Peyer's patch (tissue), 4 donors: ENCODE measurements around the gene TMEM132C. TPM values are rescaled to one million over a fixed set of nuclear protein-coding genes. Genes with fewer than 3 reads are reported as not detected.

ENCODE experiments used
- DNase-seq, 3 donors: peaks; one replicate each; pipeline ENCODE4 v3.0.0-alpha.2; 2017 to 2019
- H3K27ac ChIP-seq, 4 donors: fragments of 200-600 bp; sonication (generic); one replicate each; pipeline ENCODE4 v1.5.1; 2016 to 2019
- H3K27me3 ChIP-seq, 2 donors: fragments of 200-600 bp; sonication (generic); one replicate each; pipeline ENCODE4 v1.5.1; 2019
- H3K36me3 ChIP-seq, 3 donors: fragments of 200-600 bp; sonication (generic); one replicate each; pipeline ENCODE4 v1.5.1; 2016 to 2019
- H3K4me1 ChIP-seq, 4 donors: fragments of 200-600 bp; sonication (generic); one replicate each; pipeline ENCODE4 v1.5.1; 2016 to 2019
- H3K4me3 ChIP-seq, 4 donors: fragments of 200-600 bp; sonication (generic); 1 replicate in 3 of 4; 2 replicates in 1 of 4; pipeline ENCODE4 v1.5.1; 2016 to 2019; ENCODE audit warnings: mild to moderate bottlenecking in 1 of 4
- H3K9me3 ChIP-seq, 4 donors: fragments of 200-600 bp; sonication (generic); one replicate each; pipeline ENCODE4 v1.5.1; 2016 to 2019; ENCODE audit warnings: mild to moderate bottlenecking in 1 of 4
- CTCF ChIP-seq, 6 experiments: fragments of 450-650 bp in 4 of 6; fragments of 200-600 bp in 2 of 6; sonication (generic) in 1 of 6; IDR thresholded peaks; one replicate each; pipeline ENCODE4 v1.5.1; 2017 to 2019; ENCODE audit warnings: antibody characterized with exemption in 6 of 6, mild to moderate bottlenecking in 3 of 6, moderate library complexity in 1 of 6
- POLR2A ChIP-seq, 2 donors: fragments of 450-650 bp; IDR thresholded peaks; one replicate each; pipeline ENCODE4 v1.5.1; 2017; ENCODE audit warnings: antibody characterized with exemption in 2 of 2, mild to moderate bottlenecking in 2 of 2, moderate library complexity in 2 of 2
- total RNA-seq, 4 donors: library from RNA; depleted of rRNA; stranded (reverse); fragments of >200 nt; gene quantifications; one replicate each; pipeline ENCODE4 v1.1.0, GENCODE V29; 2016

TMEM132C gene
- total RNA-seq, 4 donors from 2014 or later = 0.88 to 5.0 (median 2.0) TPM

DNA sequence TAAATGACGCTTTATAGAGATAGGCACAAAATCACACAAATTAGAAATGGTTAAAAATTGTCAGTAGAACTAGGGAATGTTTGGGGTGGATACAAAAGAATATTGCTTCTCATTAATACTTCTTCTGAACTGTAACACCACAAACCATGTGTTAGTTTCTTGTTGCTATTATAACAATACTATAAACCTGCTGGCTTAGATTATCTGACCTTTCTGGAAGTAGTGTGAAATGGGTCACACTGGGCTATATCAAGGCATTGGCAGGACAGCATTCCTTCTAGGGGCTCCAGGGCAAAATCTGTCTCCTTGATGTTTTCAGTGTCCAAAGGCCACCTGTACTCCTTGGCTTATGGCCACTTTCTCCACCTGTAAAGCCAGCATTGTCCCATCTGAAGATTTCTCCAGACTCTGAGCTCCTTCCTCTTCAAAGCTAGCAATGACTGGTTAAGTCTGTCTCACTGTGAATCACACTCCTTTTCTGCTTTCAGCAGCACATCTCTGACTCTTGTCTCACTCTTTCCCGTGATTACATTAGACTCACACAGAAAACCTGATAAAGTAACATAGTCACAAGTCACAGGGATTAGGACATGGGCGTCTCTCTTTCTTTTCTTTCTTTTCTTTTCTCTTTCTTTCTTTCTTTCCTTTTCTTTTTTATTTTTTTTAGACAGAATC, 470.5 kb downstream of the TMEM132C start:
- H3K4me3 ChIP-seq = no peak overlapping the region
- no peaks in the 10 kb centered on the region for H3K36me3 ChIP-seq
- H3K4me1 ChIP-seq = no peaks in the 10 kb centered on the region
- no peak overlapping the region for H3K27ac ChIP-seq
- DNase-seq = no peak
- H3K27me3 ChIP-seq = no peaks in the 10 kb centered on the region
- TF ChIP-seq POLR2A (IDR thresholded peaks at IDR 0.05) = no peak
- no peak for TF ChIP-seq CTCF (IDR thresholded peaks at IDR 0.05)
- H3K9me3 ChIP-seq = peaks cover 0 to 4% (median 0%) of the 10 kb centered on the region in 4 donors

DNA sequence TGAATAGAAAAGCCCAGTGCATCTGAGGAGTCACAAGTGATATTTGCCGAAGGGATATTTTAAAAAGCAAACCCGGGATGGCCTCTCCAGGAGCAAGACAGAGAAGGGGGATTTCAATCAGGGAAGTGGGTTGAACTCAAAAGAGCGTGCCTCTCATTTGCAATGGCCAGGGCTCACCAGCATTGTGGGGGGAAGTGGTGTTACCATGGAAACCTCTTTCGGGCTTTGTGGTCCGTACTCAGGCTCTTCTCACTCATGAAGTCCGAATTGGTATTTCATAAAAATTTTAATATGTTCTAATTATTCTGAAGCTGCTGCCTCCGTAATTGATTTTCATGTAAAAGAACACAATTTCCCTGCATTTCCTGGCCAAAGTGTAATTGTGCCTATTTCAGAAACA, 476.9 kb downstream of the TMEM132C start:
- no peak for DNase-seq
- no peak for TF ChIP-seq POLR2A (IDR thresholded peaks at IDR 0.05)
- no peak for TF ChIP-seq CTCF (IDR thresholded peaks at IDR 0.05)
- Histone ChIP-seq H3K4me1 (no peaks in the 10 kb centered on the region), H3K27ac (no peak overlapping the region), H3K36me3 (no peaks in the 10 kb centered on the region), H3K27me3 (no peaks in the 10 kb centered on the region), H3K4me3 (no peak overlapping the region), H3K9me3 (peaks cover 0 to 2% (median 0%) of the 10 kb centered on the region in 4 donors)

DNA sequence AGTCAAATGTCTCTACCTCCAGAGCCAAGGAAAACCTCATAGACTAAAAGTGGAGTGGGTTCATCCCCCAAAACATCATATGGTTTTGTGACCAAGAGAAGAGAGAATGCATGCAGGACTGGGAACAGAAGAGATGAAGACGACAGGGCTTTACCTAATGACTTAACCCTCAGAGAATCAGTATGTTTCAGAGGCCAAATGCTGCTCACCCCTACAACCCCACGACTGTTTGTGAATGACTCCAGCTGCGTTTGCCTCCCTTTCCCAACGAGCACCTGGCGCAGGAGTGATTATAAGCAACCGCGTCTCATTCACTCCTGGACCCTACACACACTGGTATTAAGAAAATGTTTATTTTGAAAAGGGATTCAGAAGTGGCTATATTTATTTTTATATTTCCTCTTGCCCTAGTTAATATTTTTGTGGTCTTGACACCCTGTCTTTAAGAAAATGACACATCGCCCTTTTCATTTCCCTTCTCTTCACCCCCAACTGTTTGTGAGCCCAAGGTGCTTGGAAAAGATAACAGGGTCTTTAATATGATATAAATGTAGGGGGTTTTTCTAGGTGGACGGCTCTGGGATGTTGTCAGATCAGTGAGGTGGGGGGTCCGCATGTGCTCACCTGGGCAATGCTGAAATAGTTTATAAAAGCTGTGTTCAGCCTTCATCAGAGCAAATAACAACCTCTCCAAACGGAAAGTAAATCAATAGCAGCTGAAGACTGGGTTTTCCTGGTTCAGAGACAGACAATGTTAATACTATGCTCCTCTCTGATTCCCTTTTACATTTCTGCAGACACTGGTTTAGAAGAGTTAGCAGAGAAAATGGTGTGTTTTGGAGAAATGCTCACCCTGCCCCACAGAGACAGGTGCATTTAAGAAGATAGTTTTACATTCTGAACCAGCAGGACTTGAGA, 479.1 kb downstream of the TMEM132C start:
- no peaks in the 10 kb centered on the region for H3K9me3 ChIP-seq
- DNase-seq = no peak
- no peaks in the 10 kb centered on the region for H3K27me3 ChIP-seq
- no peaks in the 10 kb centered on the region for H3K36me3 ChIP-seq
- H3K27ac ChIP-seq = no peak overlapping the region
- H3K4me3 ChIP-seq = no peak overlapping the region
- no peak for TF ChIP-seq CTCF (IDR thresholded peaks at IDR 0.05)
- TF ChIP-seq POLR2A (IDR thresholded peaks at IDR 0.05) = no peak
- H3K4me1 ChIP-seq = no peaks in the 10 kb centered on the region

GRCh38 chr12:128747441-128747840, 480.5 kb downstream of the TMEM132C start:
- no peaks in the 10 kb centered on the region for H3K27me3 ChIP-seq
- H3K4me3 ChIP-seq = no peak overlapping the region
- H3K4me1 ChIP-seq = no peaks in the 10 kb centered on the region
- no peak for TF ChIP-seq POLR2A (IDR thresholded peaks at IDR 0.05)
- TF ChIP-seq CTCF (IDR thresholded peaks at IDR 0.05) = no peak
- DNase-seq = no peak
- no peaks in the 10 kb centered on the region for H3K9me3 ChIP-seq
- no peak overlapping the region for H3K27ac ChIP-seq
- no peaks in the 10 kb centered on the region for H3K36me3 ChIP-seq

- Histone ChIP-seq H3K9me3 (peaks cover 0 to 4% (median 0%) of the 10 kb centered on the region in 4 donors), H3K4me3 (no peak overlapping the region), H3K27me3 (no peaks in the 10 kb centered on the region), H3K4me1 (no peaks in the 10 kb centered on the region), H3K27ac (no peak overlapping the region), H3K36me3 (no peaks in the 10 kb centered on the region)
- DNase-seq = no peak
- TF ChIP-seq POLR2A (IDR thresholded peaks at IDR 0.05) = no peak
Measured at GRCh38 chr12:128752386-128752785, 485.4 kb downstream of the TMEM132C start.

DNA sequence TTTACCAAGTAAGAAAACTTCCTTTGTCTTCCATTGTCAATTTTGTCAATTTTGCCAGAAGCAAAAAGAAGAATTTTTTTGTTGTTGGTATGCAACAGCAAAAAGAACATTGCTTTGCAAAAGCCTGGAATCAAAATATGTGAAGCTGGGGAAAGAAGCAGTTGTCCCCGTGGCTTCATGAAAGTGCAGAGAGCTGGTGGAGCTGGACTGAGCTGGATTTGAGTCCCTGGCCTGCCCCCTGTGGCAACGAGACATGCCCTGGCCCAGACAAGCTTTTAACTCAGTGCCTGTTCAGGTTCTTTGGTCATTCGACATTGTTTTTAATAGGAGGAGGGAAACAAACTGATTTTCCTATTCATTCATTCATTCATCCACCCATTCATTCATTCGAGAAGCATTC, 486.5 kb downstream of the TMEM132C start:
- TF ChIP-seq CTCF (IDR thresholded peaks at IDR 0.05) (no peak), POLR2A (IDR thresholded peaks at IDR 0.05) (no peak)
- Histone ChIP-seq H3K27me3 (no peaks in the 10 kb centered on the region), H3K4me3 (no peak overlapping the region), H3K4me1 (no peaks in the 10 kb centered on the region), H3K9me3 (peaks cover 0 to 4% (median 0%) of the 10 kb centered on the region in 4 donors), H3K36me3 (no peaks in the 10 kb centered on the region), H3K27ac (no peak overlapping the region)
- DNase-seq = no peak
